Panc1 (cell line): ENCODE results near the gene OLIG2. TPM values are rescaled to one million over a fixed set of nuclear protein-coding genes. Genes with fewer than 3 reads are reported as not detected.

Source experiments
- ATAC-seq: fragments of 200-7000 bp; cut with Tn5 transposase; 2 replicates; pipeline ENCODE4 v1.9.1; 2020; ENCODE audit warnings: mild to moderate bottlenecking, moderate library complexity
- BruUV-seq: library from RNA; stranded (reverse); fragments of 400-500 nt; replicated peaks from 2 replicates; lab custom pipeline; 2021; lab: Mats Ljungman, UMichigan
- CTCF ChIA-PET: fragments of 300-600 bp; sonication (Branson Sonifier 250); formaldehyde crosslinking; loops from one replicate; lab custom pipeline; 2022; ENCODE audit warnings: antibody characterized with exemption; lab: Charles Lee
- POLR2A ChIA-PET: fragments of 300-600 bp; sonication (Branson Sonifier 250); formaldehyde crosslinking; loops from one replicate; lab custom pipeline; 2022; ENCODE audit warnings: antibody characterized with exemption; lab: Charles Lee
- DNase-seq: peaks from one replicate; pipeline ENCODE4 v3.0.0-alpha.2; 2010; ENCODE audit warnings: low read depth, low spot score
- H3K27ac ChIP-seq: 2 replicates; pipeline ENCODE4 v1.5.1; 2011; ENCODE audit warnings: mild to moderate bottlenecking, low read length, inconsistent platforms
- H3K27me3 ChIP-seq: fragments of 200-500 bp; sonication (Bioruptor generic); 2 replicates; pipeline ENCODE4 v1.6.0; 2014; ENCODE audit warnings: low read length, inconsistent platforms; ENCODE audit not compliant: control insufficient read depth, insufficient read depth
- H3K36me3 ChIP-seq: fragments of 200-500 bp; sonication (Bioruptor generic); 2 replicates; pipeline ENCODE4 v1.5.1; 2014; ENCODE audit warnings: inconsistent platforms, mild to moderate bottlenecking, low read length, moderate library complexity; ENCODE audit not compliant: control insufficient read depth, insufficient read depth
- H3K4me1 ChIP-seq: 2 replicates; pipeline ENCODE4 v1.5.1; 2011; ENCODE audit warnings: inconsistent platforms, mild to moderate bottlenecking, low read length, moderate library complexity; ENCODE audit not compliant: control insufficient read depth, insufficient read depth
- H3K4me3 ChIP-seq, 2 experiments: 2 replicates each; pipeline ENCODE4 v1.5.1; 2011 to 2012; ENCODE audit warnings: low read depth in 2 of 2, low read length in 2 of 2, mild to moderate bottlenecking in 2 of 2, inconsistent platforms in 1 of 2, moderate library complexity in 1 of 2
- H3K9me3 ChIP-seq: fragments of 200-500 bp; sonication (Bioruptor generic); 2 replicates; pipeline ENCODE4 v1.5.1; 2014; ENCODE audit warnings: low read depth, mild to moderate bottlenecking, inconsistent platforms, low read length, moderate library complexity; ENCODE audit not compliant: control insufficient read depth, insufficient read depth
- CTCF ChIP-seq: fragments of 450-650 bp; IDR thresholded peaks from 2 replicates; pipeline ENCODE4 v1.5.1; 2017; ENCODE audit warnings: mild to moderate bottlenecking
- POLR2AphosphoS5 ChIP-seq: IDR thresholded peaks from 2 replicates; pipeline ENCODE4 v1.6.1; 2012; ENCODE audit warnings: mild to moderate bottlenecking, low read depth, low read length, moderate library complexity
- REST ChIP-seq, 2 experiments: IDR thresholded peaks; 2 replicates each; pipeline ENCODE4 v1.6.1; 2011 to 2012; ENCODE audit warnings: low read depth in 2 of 2, control low read depth in 1 of 2, low read length in 1 of 2, mild to moderate bottlenecking in 1 of 2, moderate library complexity in 1 of 2; ENCODE audit not compliant: insufficient read depth in 1 of 2
- SIN3A ChIP-seq: IDR thresholded peaks from 2 replicates; pipeline ENCODE4 v1.6.1; 2012; ENCODE audit warnings: low read depth, mild to moderate bottlenecking, low read length, moderate library complexity, borderline replicate concordance; ENCODE audit not compliant: insufficient read depth
- TCF7L2 ChIP-seq: IDR thresholded peaks from 2 replicates; pipeline ENCODE4 v1.6.1; 2011; ENCODE audit warnings: mild to moderate bottlenecking, low read depth, low read length, inconsistent platforms
- in situ Hi-C: cut with HindIII; loops from 2 replicates; pipeline ENCODE4 v1.10.0; 2016; ENCODE audit warnings: low sequenced_read_pairs, low pct_unique_long_range_greater_than_20kb
- intact Hi-C: fragments of 100-400 bp; cut with micrococcal nuclease; formaldehyde crosslinking; loops from one replicate; pipeline ENCODE4 v1.10.0; 2022; ENCODE audit not compliant: unreplicated experiment
- total RNA-seq: library from RNA; stranded (reverse); gene quantifications from one replicate; pipeline ENCODE4 v1.2.1, GENCODE V29; 2021; ENCODE audit not compliant: unreplicated experiment

Gene OLIG2
- total RNA-seq, 1 experiment from 2014 or later = not detected

GRCh38 chr21:33041981-33042380, 16.2 kb downstream of the OLIG2 start:
- H3K9me3 ChIP-seq = no peaks in the 10 kb centered on the region
- DNase-seq (no peak), ATAC-seq (no peak)
- H3K4me1 ChIP-seq = no peaks in the 10 kb centered on the region
- intact Hi-C loops (no loop called here), in situ Hi-C loops (no loop called here)
- TF ChIP-seq REST (IDR thresholded peaks at IDR 0.05; ENCODE audit: insufficient read depth in 1 of 2, low read depth in 2 of 2, low read length in 1 of 2) (no peak), TCF7L2 (no peak), POLR2AphosphoS5 (no peak), SIN3A (no peak), CTCF (no peak)
- H3K27ac ChIP-seq = no peak overlapping the region
- ChIA-PET CTCF (no interaction called here), POLR2A (interaction anchor here (0.5 kb wide), 1 partner anchor 77 kb away, joined by 6 read pairs; no protein-coding TSS in a partner anchor)
- no TSS peak for BruUV-seq
- H3K4me3 ChIP-seq = no peak overlapping the region
- H3K36me3 ChIP-seq = no peaks in the 10 kb centered on the region
- H3K27me3 ChIP-seq = no peaks in the 10 kb centered on the region; the same call in 1 of the 2 replicates

- in situ Hi-C loops (no loop called here), intact Hi-C loops (no loop called here)
- Histone ChIP-seq H3K4me3 (no peak overlapping the region), H3K4me1 (no peaks in the 10 kb centered on the region), H3K27me3 (no peaks in the 10 kb centered on the region; the same call in 1 of the 2 replicates), H3K27ac (no peak overlapping the region), H3K36me3 (no peaks in the 10 kb centered on the region), H3K9me3 (no peaks in the 10 kb centered on the region)
- no TSS peak for BruUV-seq
- DNase-seq (no peak), ATAC-seq (no peak)
- POLR2A ChIA-PET = no interaction called here
- CTCF ChIA-PET = interaction anchor here (0.5 kb wide), 1 partner anchor 84 kb away, joined by 5 read pairs; no protein-coding TSS in a partner anchor
- TF ChIP-seq CTCF (no peak), TCF7L2 (no peak), REST (IDR thresholded peaks at IDR 0.05; ENCODE audit: insufficient read depth in 1 of 2, low read depth in 2 of 2, low read length in 1 of 2) (no peak), POLR2AphosphoS5 (no peak), SIN3A (no peak)
Measured at GRCh38 chr21:33042812-33043211, 17.1 kb downstream of the OLIG2 start.
